Heart left ventricle (tissue), 16 donors: ENCODE results near the gene FOXK1. TPM values are rescaled to one million over a fixed set of nuclear protein-coding genes. Genes with fewer than 3 reads are reported as not detected.
A peak's percentile ranks its signal among the peaks of the same experiment; 100 is the strongest.

Experiments used
- ATAC-seq, 4 donors: fragments of 200-7000 bp; cut with Tn5 transposase; one replicate each; pipeline ENCODE4 v1.9.1; 2020 to 2022; ENCODE audit warnings: moderate library complexity in 4 of 4, mild to moderate bottlenecking in 3 of 4, moderate number of reproducible peaks in 1 of 4
- DNase-seq, 5 donors: peaks; one replicate each; pipeline ENCODE4 v3.0.0-alpha.2; 2020
- H3K27ac ChIP-seq, 12 donors: fragments of 200-600 bp; sonication (generic) in 4 of 12; one replicate each; pipeline versions ENCODE4 v1.5.0 to v1.8.0; 2016 to 2022; ENCODE audit warnings: mild to moderate bottlenecking in 2 of 12
- H3K27me3 ChIP-seq, 9 donors: fragments of 200-600 bp; sonication (generic) in 2 of 9; one replicate each; pipeline versions ENCODE4 v1.5.1 to v1.8.0; 2016 to 2022; ENCODE audit warnings: mild to moderate bottlenecking in 3 of 9
- H3K36me3 ChIP-seq, 9 donors: fragments of 200-600 bp; sonication (generic) in 2 of 9; one replicate each; pipeline versions ENCODE4 v1.5.0 to v1.8.0; 2018 to 2022; ENCODE audit warnings: mild to moderate bottlenecking in 2 of 9
- H3K4me1 ChIP-seq, 12 donors: fragments of 200-600 bp; sonication (generic) in 4 of 12; one replicate each; pipeline versions ENCODE4 v1.5.0 to v1.8.0; 2016 to 2022; ENCODE audit warnings: mild to moderate bottlenecking in 3 of 12
- H3K4me3 ChIP-seq, 12 donors: fragments of 200-600 bp; sonication (generic) in 4 of 12; one replicate each; pipeline versions ENCODE4 v1.5.0 to v1.8.0; 2017 to 2022; ENCODE audit warnings: mild to moderate bottlenecking in 9 of 12, moderate library complexity in 4 of 12
- H3K9me3 ChIP-seq, 12 donors: fragments of 200-600 bp; sonication (generic) in 4 of 12; one replicate each; pipeline versions ENCODE4 v1.5.0 to v1.8.0; 2016 to 2022; ENCODE audit warnings: mild to moderate bottlenecking in 1 of 12
- POLR2A ChIP-seq, 2 donors: fragments of 450-650 bp; IDR thresholded peaks; one replicate each; pipeline ENCODE4 v1.6.1; 2017; ENCODE audit warnings: antibody characterized with exemption in 2 of 2, mild to moderate bottlenecking in 2 of 2, moderate library complexity in 2 of 2
- WGBS, 4 donors: extraction: QIAGEN DNeasy Blood & Tissue Kit in 2 of 4; methylation state at CpG; one replicate each; pipeline versions ENCODE4 v1.1.5 to v1.1.7; 2013 to 2018; 5-methylcytosine and 5-hydroxymethylcytosine counted together
- intact Hi-C, 10 donors: fragments of 100-400 bp; cut with DNase I; formaldehyde crosslinking; loops; one replicate each; pipeline versions ENCODE4 v1.11.1 to v1.14.2; 2022
- polyA plus RNA-seq, 2 donors: library from polyadenylated mRNA; stranded (reverse); fragments of 200-250 nt; gene quantifications; one replicate each; pipeline ENCODE4 v1.2.3, GENCODE V29; 2013
- total RNA-seq, 9 donors: library from RNA; depleted of rRNA in 2 of 9; stranded (reverse); fragments of >200 nt in 2 of 9; fragmentation: NEBNext Ultra II Directional in 3 of 9; extraction: Animal tissue kit (Norgen Biotek cat#: 25700) in 3 of 9; gene quantifications; one replicate each; pipeline versions ENCODE4 v1.1.0 to v1.2.4, GENCODE V29; 2016 to 2023
- TF ChIP-seq, protein P1 (sequence below), 12 donors: fragments of 200-600 bp; sonication (generic) in 4 of 12; IDR thresholded peaks; one replicate each; pipeline versions ENCODE4 v1.5.0 to v1.8.0; 2018 to 2022; ENCODE audit warnings: antibody characterized with exemption in 12 of 12, mild to moderate bottlenecking in 5 of 12
- donor health status: ischemic (EF 13 %, LVEDD 7.1; RV severe dilation, severe dysfunction).
- donor health status: healthy with polysubstance abuse.
- donor health status: DM: no; HTN: yes; CAD: no.
- donor health status: DM: no; HTN: no; CAD: no.
- donor health status: ischemic (EF 25% LVEDD 6.9; RV normal size, moderate dysfunction).
- donor health status: ischemic (EF 25% LVEDD 5.7; RV mildly dilated, moderate dysfunction).
- donor health status: healthy.
- donor health status: DM: yes; HTN: yes; CAD: no.
- donor health status: ischemic (EF 35%, LVEDD 5.7; RV mildly dilated, moderate dysfunction).
- donor health status: nonischemic (EF 11% LVEDD 7.7; RV severe dilation, severe dysfunction).
- donor health status: DM: yes; HTN: yes; CAD: no.
- donor health status: PGD.
- donor health status: ischemic (EF 29% LVEDD 5.4; RV normal size, mild dysfunction).
- donor health status: nonischemic (EF 23%, LVEDD 6.1; RV moderate dilation, normal function).

Gene FOXK1
- total and polyA plus RNA-seq, 11 donors: 9.3 to 43.7 (median 19.8) TPM

DNA sequence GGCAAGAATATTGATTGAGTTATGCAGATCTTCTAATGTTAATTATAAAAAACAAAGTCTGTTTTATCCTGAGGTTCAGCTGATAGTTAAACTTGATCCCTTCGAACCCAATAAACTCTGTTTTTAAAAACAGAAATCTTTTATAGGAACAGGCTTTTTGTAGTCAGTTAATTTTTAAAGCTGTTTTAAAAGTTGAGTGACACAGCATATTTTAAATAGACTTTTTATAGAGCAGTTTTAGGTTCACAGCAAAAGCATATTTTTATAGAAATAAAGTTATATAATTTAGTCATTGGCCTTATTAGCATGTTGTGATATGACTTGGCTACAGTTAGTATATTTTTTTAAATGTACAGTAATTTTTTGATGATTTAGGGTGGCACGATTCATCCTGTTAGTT is 11.1 kb downstream of the FOXK1 start:
- H3K9me3 ChIP-seq: no peaks in the 10 kb centered on the region
- H3K27me3 ChIP-seq: no peaks in the 10 kb centered on the region
- peaks cover 0 to 5% (median 0%) of the 10 kb centered on the region in 9 donors for H3K36me3 ChIP-seq
- WGBS, 4 donors: 82 to 89% (median 84%) methylated on average over 2 of the region's 2 CpGs
- H3K27ac ChIP-seq: peak overlapping the region in 4 of 12 donors; percentile 19 to 87 (median 74)
- DNase-seq (no peak), ATAC-seq (no peak)
- TF ChIP-seq, protein P1, sequence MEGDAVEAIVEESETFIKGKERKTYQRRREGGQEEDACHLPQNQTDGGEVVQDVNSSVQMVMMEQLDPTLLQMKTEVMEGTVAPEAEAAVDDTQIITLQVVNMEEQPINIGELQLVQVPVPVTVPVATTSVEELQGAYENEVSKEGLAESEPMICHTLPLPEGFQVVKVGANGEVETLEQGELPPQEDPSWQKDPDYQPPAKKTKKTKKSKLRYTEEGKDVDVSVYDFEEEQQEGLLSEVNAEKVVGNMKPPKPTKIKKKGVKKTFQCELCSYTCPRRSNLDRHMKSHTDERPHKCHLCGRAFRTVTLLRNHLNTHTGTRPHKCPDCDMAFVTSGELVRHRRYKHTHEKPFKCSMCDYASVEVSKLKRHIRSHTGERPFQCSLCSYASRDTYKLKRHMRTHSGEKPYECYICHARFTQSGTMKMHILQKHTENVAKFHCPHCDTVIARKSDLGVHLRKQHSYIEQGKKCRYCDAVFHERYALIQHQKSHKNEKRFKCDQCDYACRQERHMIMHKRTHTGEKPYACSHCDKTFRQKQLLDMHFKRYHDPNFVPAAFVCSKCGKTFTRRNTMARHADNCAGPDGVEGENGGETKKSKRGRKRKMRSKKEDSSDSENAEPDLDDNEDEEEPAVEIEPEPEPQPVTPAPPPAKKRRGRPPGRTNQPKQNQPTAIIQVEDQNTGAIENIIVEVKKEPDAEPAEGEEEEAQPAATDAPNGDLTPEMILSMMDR (IDR thresholded peaks at IDR 0.05): no peak
- no peak for TF ChIP-seq POLR2A (IDR thresholded peaks at IDR 0.05)
- H3K4me1 ChIP-seq: peaks cover 4 to 79% (median 58%) of the 10 kb centered on the region in 12 donors
- intact Hi-C loops: no loop called here
- no peak overlapping the region for H3K4me3 ChIP-seq

DNA sequence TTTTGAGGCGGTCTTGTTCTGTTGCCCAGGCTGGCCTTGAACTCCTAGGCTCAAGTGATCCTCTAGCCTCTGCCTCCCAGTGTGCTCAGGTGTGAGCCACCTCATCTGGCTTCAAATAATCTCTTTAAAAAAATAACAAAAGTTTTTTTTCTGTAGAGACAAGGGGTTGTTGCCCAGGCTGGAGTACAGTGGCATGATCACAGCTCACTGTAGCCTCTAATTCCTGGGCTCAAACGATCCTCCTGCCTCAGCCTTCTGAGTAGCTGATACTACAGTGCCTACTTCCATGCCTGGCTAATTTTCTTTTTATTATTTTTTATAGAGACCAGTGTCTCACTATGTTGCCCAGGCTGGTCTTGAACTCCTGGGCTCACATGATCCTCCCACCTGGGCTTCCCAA is 11.7 kb downstream of the FOXK1 start:
- Histone ChIP-seq H3K36me3 (peaks cover 0 to 4% (median 0%) of the 10 kb centered on the region in 9 donors), H3K4me1 (peaks cover 4 to 80% (median 58%) of the 10 kb centered on the region in 12 donors), H3K9me3 (no peaks in the 10 kb centered on the region), H3K27ac (peak overlapping the region in 6 of 12 donors; percentile 73 to 89 (median 82)), H3K4me3 (no peak overlapping the region), H3K27me3 (no peaks in the 10 kb centered on the region)
- TF ChIP-seq, protein P1 (IDR thresholded peaks at IDR 0.05): no peak
- WGBS, 4 donors: 93 to 99% (median 94%) methylated on average over 2 of the region's 2 CpGs
- ATAC-seq (no peak), DNase-seq (no peak)
- intact Hi-C loops: no loop called here

DNA sequence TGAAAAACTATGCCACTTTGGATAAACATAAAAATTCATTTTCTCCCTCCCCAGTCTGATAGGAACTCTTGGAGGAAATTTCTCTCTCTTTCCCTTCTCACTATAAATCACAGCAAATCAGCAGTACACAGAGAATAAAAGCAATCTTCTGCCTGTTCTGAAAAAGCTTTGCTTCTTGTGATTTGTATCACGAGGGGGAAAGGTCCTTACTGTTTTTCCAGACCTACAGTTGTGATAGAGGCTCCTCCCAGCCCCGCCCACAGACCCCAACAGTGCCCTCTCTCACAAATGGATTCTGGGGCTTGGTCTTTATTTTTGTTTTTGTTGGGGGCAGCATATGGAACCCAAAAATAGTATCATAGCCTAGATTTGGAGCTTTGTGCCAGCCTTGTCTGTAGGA is 12.2 kb downstream of the FOXK1 start:
- TF ChIP-seq, protein P1 (IDR thresholded peaks at IDR 0.05): no peak
- TF ChIP-seq POLR2A (IDR thresholded peaks at IDR 0.05): no peak
- ATAC-seq: no peak
- Histone ChIP-seq H3K27ac (peak overlapping the region; percentile 25 to 89 (median 76)), H3K27me3 (no peaks in the 10 kb centered on the region), H3K9me3 (no peaks in the 10 kb centered on the region), H3K4me1 (peaks cover 4 to 79% (median 55%) of the 10 kb centered on the region in 12 donors), H3K36me3 (no peaks in the 10 kb centered on the region), H3K4me3 (no peak overlapping the region)
- WGBS, 4 donors: 70 to 87% (median 79%) methylated on average over 2 of the region's 2 CpGs
- intact Hi-C loops: no loop called here
- no peak for DNase-seq

DNA sequence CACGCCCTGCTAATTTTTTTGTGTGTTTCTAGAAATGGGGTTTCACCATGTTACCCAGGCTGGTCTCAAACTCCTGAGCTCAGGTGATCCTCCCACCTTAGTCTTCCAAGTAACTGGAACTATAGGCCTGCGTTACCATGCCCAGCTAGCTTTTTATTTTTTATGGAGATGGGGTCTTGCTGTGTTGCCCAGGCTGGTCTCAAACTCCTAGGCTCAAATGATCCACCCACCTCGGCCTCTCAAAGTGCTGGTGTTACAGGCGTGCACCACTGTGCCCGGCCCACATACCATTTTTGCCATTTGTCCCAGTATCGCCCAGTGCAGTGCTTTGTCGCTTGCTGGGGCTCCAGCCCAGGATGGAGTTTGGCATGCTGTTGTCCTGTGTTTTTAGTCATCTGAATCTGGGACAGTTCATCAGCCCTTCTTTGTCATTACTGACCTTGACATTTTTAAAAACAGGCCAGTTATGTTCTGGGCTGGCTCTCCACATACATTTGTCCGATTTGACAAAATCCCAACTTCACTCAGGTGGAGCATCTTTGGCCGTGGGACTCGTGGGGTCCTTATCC is 16.7 kb downstream of the FOXK1 start:
- no peak overlapping the region for H3K4me3 ChIP-seq
- H3K4me1 ChIP-seq: peaks cover 6 to 81% (median 44%) of the 10 kb centered on the region in 12 donors
- H3K27ac ChIP-seq: peak overlapping the region in 1 of 12 donors; percentile 32
- TF ChIP-seq, protein P1 (IDR thresholded peaks at IDR 0.05): no peak
- TF ChIP-seq POLR2A (IDR thresholded peaks at IDR 0.05): no peak
- no peaks in the 10 kb centered on the region for H3K9me3 ChIP-seq
- 79 to 89% (median 84%) methylated on average over 10 of the region's 10 CpGs for WGBS, 4 donors
- no peaks in the 10 kb centered on the region for H3K27me3 ChIP-seq
- ATAC-seq (no peak), DNase-seq (no peak)
- H3K36me3 ChIP-seq: no peaks in the 10 kb centered on the region
- intact Hi-C loops: no loop called here
